ENCODE results near the gene TRIO. TPM values are rescaled to one million over a fixed set of nuclear protein-coding genes. Genes with fewer than 3 reads are reported as not detected.

TRIO gene
- total and polyA plus RNA-seq, 7 donors = 18.5 to 77.5 (median 35.0) TPM

DNA sequence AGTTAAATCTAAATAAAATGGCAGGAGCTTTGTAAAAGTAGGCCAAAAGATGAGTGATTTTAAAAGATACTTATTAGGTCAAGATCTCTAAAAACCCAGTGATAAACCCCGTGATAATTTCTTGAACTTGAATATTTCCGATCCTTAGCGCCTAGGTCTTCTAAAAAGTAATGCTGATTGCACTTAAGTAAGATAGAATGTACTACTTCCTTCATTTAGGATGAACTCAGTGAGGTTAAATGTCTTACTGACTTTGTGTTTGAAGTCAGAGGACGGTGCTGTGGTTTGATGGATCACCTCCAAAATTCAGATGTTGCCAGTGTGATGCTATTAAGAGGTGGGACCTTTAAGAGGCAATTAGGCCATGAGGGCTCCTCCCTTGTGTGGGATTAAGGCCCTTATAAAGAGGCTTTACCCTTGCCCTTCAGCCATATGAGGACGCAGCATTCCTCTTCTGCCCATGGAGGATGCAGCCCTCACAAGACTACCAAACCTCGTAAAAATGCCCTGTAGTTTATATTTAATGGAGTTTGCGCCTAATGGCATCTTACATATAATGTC, 130.1 kb downstream of the TRIO start:
- Histone ChIP-seq H3K9me3 (no peaks in the 10 kb centered on the region), H3K4me1 (peaks cover 47% of the 10 kb centered on the region), H3K4me3 (no peak overlapping the region), H3K36me3 (ENCODE audit: insufficient read depth in 1 of 2, low read depth in 1 of 2) (peaks cover 0 to 14% of the 10 kb centered on the region in 2 donors), H3K27ac (no peak overlapping the region), H3K27me3 (ENCODE audit: insufficient read depth in 3 of 3, low read length in 2 of 3) (no peaks in the 10 kb centered on the region)
- WGBS, 3 donors = 81 to 84% (median 82%) methylated on average over 7 of the region's 7 CpGs
- TF ChIP-seq, protein P1, sequence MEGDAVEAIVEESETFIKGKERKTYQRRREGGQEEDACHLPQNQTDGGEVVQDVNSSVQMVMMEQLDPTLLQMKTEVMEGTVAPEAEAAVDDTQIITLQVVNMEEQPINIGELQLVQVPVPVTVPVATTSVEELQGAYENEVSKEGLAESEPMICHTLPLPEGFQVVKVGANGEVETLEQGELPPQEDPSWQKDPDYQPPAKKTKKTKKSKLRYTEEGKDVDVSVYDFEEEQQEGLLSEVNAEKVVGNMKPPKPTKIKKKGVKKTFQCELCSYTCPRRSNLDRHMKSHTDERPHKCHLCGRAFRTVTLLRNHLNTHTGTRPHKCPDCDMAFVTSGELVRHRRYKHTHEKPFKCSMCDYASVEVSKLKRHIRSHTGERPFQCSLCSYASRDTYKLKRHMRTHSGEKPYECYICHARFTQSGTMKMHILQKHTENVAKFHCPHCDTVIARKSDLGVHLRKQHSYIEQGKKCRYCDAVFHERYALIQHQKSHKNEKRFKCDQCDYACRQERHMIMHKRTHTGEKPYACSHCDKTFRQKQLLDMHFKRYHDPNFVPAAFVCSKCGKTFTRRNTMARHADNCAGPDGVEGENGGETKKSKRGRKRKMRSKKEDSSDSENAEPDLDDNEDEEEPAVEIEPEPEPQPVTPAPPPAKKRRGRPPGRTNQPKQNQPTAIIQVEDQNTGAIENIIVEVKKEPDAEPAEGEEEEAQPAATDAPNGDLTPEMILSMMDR (IDR thresholded peaks at IDR 0.05) = no peak
- DNase-seq (no peak), ATAC-seq (no peak)
- intact Hi-C loops (cut with DNase I) = loop anchor here (5.0 kb wide), 1 partner anchor 286 kb away; no protein-coding TSS in a partner anchor

GRCh38 chr5:14276380-14276779, 133.2 kb downstream of the TRIO start:
- Histone ChIP-seq H3K9me3 (no peaks in the 10 kb centered on the region), H3K27me3 (ENCODE audit: insufficient read depth in 3 of 3, low read length in 2 of 3) (no peaks in the 10 kb centered on the region), H3K4me3 (no peak overlapping the region), H3K36me3 (ENCODE audit: insufficient read depth in 1 of 2, low read depth in 1 of 2) (peaks cover 0 to 17% of the 10 kb centered on the region in 2 donors), H3K27ac (no peak overlapping the region), H3K4me1 (peaks cover 40% of the 10 kb centered on the region)
- WGBS, 3 donors = 85 to 89% (median 85%) methylated on average over 9 of the region's 9 CpGs
- ATAC-seq (no peak), DNase-seq (no peak)
- intact Hi-C loops (cut with DNase I) = no loop called here
- TF ChIP-seq, protein P1 (IDR thresholded peaks at IDR 0.05) = no peak

DNA sequence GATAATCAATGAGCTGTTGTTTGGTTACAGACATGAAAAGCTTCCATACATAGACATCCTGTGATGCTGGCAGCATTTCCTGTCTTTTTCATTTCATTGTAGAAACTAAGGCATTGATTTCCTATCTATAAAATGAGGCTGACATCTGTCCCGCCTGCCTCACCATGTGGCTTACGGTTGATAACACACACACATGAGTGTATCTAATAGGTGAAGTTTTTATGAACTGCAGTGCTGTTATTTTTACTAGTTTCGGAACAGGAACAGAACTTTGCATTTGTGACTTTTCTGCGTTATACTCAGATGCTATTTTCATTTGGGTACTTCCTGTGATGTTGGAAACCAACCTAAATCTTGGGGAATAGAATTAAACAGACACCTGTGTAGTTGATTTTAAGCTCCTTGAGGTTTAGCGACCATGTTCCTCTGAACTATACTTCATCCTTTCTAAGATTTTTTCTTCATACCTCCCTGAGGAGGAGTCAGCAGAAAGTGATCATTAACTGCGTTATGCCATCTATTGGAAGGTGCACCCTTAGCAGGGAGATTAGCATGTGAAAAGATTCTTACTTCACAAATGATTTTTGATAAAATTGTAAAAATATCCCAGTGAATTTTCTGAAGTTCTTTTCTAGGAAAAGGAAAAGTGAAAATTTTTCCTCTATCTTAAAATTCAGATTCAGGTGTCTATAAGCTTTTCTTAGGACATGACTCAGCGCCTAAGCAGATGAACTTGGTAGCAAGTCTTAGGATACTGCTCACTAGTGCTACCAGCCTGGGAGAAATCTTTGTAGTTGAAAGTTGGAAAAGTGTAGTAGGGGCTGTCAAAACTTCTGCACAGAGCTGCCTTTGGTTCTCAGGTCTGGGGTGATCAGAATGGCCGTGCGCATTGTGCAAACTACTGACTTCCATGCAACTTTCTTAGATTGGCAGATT, 134.5 kb downstream of the TRIO start:
- no peak for DNase-seq
- Histone ChIP-seq H3K27ac (no peak overlapping the region), H3K4me3 (no peak overlapping the region), H3K9me3 (no peaks in the 10 kb centered on the region), H3K36me3 (ENCODE audit: insufficient read depth in 1 of 2, low read depth in 1 of 2) (peaks cover 0 to 8% of the 10 kb centered on the region in 2 donors), H3K27me3 (ENCODE audit: insufficient read depth in 3 of 3, low read length in 2 of 3) (no peaks in the 10 kb centered on the region), H3K4me1 (peaks cover 52% of the 10 kb centered on the region)
- peak; percentile 50 to 72 (median 62) for ATAC-seq
- intact Hi-C loops (cut with DNase I) = no loop called here
- WGBS, 3 donors = 88 to 92% (median 90%) methylated on average over 9 of the region's 9 CpGs
- TF ChIP-seq, protein P1 (IDR thresholded peaks at IDR 0.05) = no peak

- DNase-seq (no peak), ATAC-seq (no peak)
- H3K36me3 ChIP-seq (ENCODE audit: insufficient read depth in 1 of 2, low read depth in 1 of 2) = peaks cover 0 to 8% of the 10 kb centered on the region in 2 donors
- intact Hi-C loops (cut with DNase I) = no loop called here
- H3K27ac ChIP-seq = no peak overlapping the region
- H3K27me3 ChIP-seq (ENCODE audit: insufficient read depth in 3 of 3, low read length in 2 of 3) = no peaks in the 10 kb centered on the region
- WGBS, 3 donors = 82 to 85% (median 82%) methylated on average over 11 of the region's 11 CpGs
- H3K4me3 ChIP-seq = no peak overlapping the region
- H3K4me1 ChIP-seq = peaks cover 79% of the 10 kb centered on the region
- H3K9me3 ChIP-seq = no peaks in the 10 kb centered on the region
- TF ChIP-seq, protein P1 (IDR thresholded peaks at IDR 0.05) = no peak
Observed at GRCh38 chr5:14280294-14280854, 137.2 kb downstream of the TRIO start.

Data from psoas muscle (tissue), 8 donors.